Left ventricle myocardium inferior (tissue), 1 donor: ENCODE data around the gene SPACA4. TPM values are rescaled to one million over a fixed set of nuclear protein-coding genes. Genes with fewer than 3 reads are reported as not detected.

Experiments
- DNase-seq: peaks from one replicate; pipeline ENCODE4 v3.0.0-alpha.2; 2020
- H3K27ac ChIP-seq: fragments of 200-600 bp; replicated peaks from 2 replicates; pipeline ENCODE4 v1.8.0; 2021
- H3K27me3 ChIP-seq: fragments of 200-600 bp; 2 replicates; pipeline ENCODE4 v1.8.0; 2021; ENCODE audit warnings: low read depth
- H3K36me3 ChIP-seq: fragments of 200-600 bp; 2 replicates; pipeline ENCODE4 v1.8.0; 2021
- H3K4me1 ChIP-seq: fragments of 200-600 bp; 2 replicates; pipeline ENCODE4 v1.8.0; 2021
- H3K4me3 ChIP-seq: fragments of 200-600 bp; 2 replicates; pipeline ENCODE4 v1.8.0; 2021; ENCODE audit warnings: mild to moderate bottlenecking, moderate library complexity
- H3K9me3 ChIP-seq: fragments of 200-600 bp; replicated peaks from 2 replicates; pipeline ENCODE4 v1.8.0; 2021
- intact Hi-C: fragments of 100-400 bp; cut with micrococcal nuclease; formaldehyde crosslinking; loops from one replicate; pipeline ENCODE4 v1.11.0; 2022
- total RNA-seq: library from RNA; stranded (reverse); fragmentation: NEBNext Ultra II Directional; extraction: Animal tissue kit (Norgen Biotek cat#: 25700); gene quantifications from one replicate; pipeline ENCODE4 v1.2.1, GENCODE V29; 2021
- TF ChIP-seq, protein P1 (sequence below): fragments of 200-600 bp; IDR thresholded peaks from 2 replicates; pipeline ENCODE4 v1.8.0; 2021; ENCODE audit warnings: antibody characterized with exemption, mild to moderate bottlenecking, borderline replicate concordance
- donor health status: DM: no; HTN: yes; CAD: no; lungs with severe emphysema.

Gene SPACA4
- total RNA-seq, 1 donor from 2014 or later, result not detected

DNA sequence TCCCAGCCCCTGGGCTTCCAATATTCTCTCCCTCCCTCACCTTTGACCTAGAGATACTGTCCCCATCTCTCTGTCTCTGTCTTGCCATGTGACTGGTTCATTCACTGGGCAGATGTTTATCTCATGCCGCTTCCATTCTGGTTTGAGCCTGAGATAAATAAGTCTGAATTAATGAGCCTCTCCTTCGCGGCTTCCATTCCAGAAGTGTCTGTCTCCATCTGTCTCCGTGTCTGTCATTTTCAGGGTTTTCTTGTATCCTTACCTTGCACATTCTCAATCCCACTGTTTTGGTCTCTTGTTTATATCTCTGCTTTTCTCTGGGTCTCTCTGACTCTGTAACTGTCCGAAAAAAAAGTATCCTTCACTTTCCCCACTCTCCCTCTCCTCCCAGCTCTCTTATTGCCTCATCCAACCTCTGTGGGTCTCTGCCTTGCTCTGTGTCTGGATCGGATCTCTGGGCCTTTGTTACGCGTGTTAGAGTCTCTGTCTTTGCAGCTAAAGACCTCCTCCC lies 17.1 kb downstream of the SPACA4 start:
- H3K4me1 ChIP-seq, result peaks cover 54% of the 10 kb centered on the region
- no peak for DNase-seq
- peak overlapping the region; percentile 83 for H3K27ac ChIP-seq
- H3K36me3 ChIP-seq, result peaks cover 16% of the 10 kb centered on the region
- intact Hi-C loops, result no loop called here
- H3K9me3 ChIP-seq, result no peaks in the 10 kb centered on the region
- peak overlapping the region; percentile 67 for H3K4me3 ChIP-seq
- no peaks in the 10 kb centered on the region for H3K27me3 ChIP-seq
- TF ChIP-seq, protein P1, sequence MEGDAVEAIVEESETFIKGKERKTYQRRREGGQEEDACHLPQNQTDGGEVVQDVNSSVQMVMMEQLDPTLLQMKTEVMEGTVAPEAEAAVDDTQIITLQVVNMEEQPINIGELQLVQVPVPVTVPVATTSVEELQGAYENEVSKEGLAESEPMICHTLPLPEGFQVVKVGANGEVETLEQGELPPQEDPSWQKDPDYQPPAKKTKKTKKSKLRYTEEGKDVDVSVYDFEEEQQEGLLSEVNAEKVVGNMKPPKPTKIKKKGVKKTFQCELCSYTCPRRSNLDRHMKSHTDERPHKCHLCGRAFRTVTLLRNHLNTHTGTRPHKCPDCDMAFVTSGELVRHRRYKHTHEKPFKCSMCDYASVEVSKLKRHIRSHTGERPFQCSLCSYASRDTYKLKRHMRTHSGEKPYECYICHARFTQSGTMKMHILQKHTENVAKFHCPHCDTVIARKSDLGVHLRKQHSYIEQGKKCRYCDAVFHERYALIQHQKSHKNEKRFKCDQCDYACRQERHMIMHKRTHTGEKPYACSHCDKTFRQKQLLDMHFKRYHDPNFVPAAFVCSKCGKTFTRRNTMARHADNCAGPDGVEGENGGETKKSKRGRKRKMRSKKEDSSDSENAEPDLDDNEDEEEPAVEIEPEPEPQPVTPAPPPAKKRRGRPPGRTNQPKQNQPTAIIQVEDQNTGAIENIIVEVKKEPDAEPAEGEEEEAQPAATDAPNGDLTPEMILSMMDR, result no peak

DNA sequence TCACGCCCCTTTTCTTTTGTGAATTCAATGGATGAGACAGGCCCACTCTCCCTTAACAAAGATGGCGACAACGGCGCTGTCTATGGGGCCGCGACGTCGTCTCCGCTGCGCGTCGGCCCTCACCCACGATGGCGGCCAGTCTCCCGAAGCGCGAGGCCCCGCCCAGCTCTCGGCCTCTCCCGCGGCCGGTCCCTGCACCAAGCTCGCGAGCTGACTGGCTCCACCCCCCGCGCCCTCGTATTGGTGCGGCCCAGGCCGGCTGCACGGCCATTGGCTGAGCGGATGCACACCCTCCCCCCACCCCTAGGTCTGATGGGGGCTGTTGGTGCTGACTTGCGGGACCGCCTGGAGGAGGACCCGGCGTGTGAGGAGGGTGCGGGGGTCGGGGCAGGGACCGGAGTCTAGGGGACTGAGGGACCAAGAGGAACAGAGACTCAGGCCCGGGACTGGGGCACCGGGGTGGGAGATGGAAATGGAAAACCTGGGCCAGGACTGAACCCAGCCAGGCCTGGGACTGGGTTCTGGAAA lies 17.6 kb downstream of the SPACA4 start:
- H3K9me3 ChIP-seq, result no peaks in the 10 kb centered on the region
- intact Hi-C loops, result no loop called here
- DNase-seq, result peak; percentile 99
- peaks cover 16% of the 10 kb centered on the region for H3K36me3 ChIP-seq
- H3K27me3 ChIP-seq, result no peaks in the 10 kb centered on the region
- H3K4me3 ChIP-seq, result peak overlapping the region; percentile 67
- TF ChIP-seq, protein P1, result no peak
- peaks cover 51% of the 10 kb centered on the region for H3K4me1 ChIP-seq
- H3K27ac ChIP-seq, result peak overlapping the region; percentile 83

DNA sequence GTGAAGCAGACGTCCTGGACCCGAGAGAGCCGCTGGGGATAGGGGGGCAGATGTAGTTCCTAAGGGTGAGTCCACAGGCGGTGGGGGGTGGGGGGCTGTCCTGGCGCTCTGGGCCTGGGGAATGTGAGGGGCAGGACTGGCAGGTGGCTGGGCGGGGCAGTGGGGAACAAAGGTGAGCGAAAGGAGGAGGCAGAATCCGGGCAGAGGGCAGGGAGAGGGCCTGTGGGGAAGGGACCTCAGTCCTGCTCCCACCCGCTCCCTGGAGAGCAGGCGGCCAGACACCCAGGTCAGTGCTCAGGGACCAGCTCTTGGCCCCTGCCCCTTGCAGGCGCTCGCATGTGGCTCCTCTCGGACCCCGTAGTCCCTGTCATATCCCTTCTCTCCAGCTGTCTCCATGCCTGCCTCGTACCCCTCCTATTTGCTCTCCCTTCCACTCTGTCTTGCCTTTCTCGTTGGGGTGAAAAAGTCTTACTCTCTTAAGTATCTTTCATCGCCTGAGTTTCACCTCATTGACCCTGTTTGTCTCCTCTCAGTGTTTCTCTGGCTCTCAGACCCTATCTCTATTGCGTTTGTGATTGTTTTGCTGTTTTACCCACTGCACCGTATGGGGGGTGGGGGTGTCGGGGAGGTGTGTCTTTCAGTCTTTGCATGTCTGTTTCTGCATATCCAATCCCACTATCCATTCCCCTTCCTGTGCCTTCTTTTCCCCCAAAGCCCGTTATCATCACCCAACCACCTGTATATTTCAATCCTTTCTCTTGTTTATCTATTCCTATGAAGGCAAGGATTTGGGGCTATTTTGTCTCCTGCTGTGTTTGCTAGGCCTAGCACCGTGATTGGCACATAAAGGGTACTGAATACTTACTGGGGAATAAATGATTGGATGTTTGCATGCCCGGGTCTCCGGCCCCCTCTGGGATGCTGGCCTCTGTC lies 18.5 kb downstream of the SPACA4 start:
- intact Hi-C loops, result no loop called here
- peak overlapping the region; percentile 67 for H3K4me3 ChIP-seq
- peak overlapping the region; percentile 83 for H3K27ac ChIP-seq
- no peaks in the 10 kb centered on the region for H3K27me3 ChIP-seq
- no peaks in the 10 kb centered on the region for H3K9me3 ChIP-seq
- peaks cover 16% of the 10 kb centered on the region for H3K36me3 ChIP-seq
- TF ChIP-seq, protein P1, result no peak
- peaks cover 52% of the 10 kb centered on the region for H3K4me1 ChIP-seq
- DNase-seq, result no peak

GRCh38 chr19:48625891-48626327 lies 19.4 kb downstream of the SPACA4 start:
- TF ChIP-seq, protein P1, result no peak
- Histone ChIP-seq H3K27me3 (no peaks in the 10 kb centered on the region), H3K4me3 (no peak overlapping the region), H3K27ac (no peak overlapping the region), H3K36me3 (peaks cover 13% of the 10 kb centered on the region), H3K4me1 (peaks cover 52% of the 10 kb centered on the region), H3K9me3 (no peaks in the 10 kb centered on the region)
- DNase-seq, result no peak
- intact Hi-C loops, result no loop called here

DNA sequence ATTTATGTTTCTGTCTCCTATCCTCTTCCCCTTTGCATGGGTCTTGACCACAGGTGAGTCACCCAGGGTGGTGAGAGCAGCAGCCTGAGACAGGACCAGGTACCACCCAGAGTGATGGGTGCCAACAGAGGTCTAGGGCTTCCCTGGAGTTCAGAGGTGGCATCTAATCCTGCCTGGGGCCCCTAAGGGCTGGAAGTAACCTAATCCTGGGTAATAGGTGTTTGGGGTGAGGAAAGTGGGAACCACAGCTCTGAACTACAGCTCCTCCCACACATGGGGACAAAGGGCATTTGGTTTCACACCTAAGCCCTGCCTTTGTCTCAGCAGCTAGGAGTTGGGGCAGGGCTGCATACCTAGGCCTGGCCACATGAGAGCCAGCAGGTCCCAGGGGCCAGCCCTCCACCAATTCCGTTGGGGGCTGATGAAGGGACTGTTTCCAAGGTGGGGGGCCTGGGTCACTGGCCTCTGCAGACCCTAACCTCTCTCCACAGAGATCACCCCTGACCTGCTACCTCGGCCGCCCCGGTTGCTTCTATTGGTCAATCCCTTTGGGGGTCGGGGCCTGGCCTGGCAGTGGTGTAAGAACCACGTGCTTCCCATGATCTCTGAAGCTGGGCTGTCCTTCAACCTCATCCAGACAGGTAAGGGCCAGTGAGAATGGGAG lies 20.8 kb downstream of the SPACA4 start:
- Histone ChIP-seq H3K4me1 (peaks cover 61% of the 10 kb centered on the region), H3K27me3 (no peaks in the 10 kb centered on the region), H3K9me3 (no peaks in the 10 kb centered on the region), H3K36me3 (peaks cover 9% of the 10 kb centered on the region), H3K27ac (no peak overlapping the region), H3K4me3 (no peak overlapping the region)
- DNase-seq, result no peak
- intact Hi-C loops, result no loop called here
- TF ChIP-seq, protein P1, result no peak
